ENCODE data around the gene KCNJ4.
"Not testable (repeated sequence)": the region's sequence is repeated elsewhere in the genome, so short reads cannot be mapped to it uniquely, and the experiment has no call there.

The KCNJ4 gene

DNA sequence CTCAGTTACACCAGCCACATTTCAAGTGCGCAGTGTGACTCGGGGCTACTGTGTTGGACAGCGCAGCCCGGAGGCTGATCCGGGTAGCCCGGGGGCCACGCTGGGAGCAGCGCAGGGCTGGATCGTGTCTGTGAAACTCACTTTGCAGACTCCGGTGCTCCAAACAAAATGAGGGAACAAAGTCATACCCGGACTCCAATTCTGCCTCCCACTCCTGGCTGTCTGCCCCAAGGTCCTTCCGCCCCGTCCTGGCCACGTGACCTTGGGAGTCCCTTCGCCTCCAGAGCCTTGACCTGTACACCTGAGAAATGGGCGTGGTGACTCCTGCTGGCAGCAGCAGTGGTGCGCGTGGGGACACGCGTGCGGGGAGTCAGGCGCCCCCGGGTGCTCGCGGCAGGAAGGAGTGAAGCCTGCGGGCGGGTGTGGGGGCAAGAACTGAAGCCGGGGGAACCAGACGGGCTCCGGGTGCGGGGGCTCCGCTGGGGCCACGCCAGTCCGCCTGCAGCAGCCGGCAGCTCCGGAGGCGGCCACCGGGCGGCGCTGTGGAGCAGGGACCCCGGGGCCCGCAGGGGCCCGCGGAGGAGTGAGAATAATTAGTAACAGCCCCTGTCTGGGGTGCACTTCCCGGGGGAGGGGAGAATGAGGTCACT is 42.4 kb downstream of the KCNJ4 start:
- Histone ChIP-seq H3K27ac (no peak overlapping the region), H3K4me3 (peak overlapping the region; percentile 58)
- no peak for DNase-seq (ENCODE audit: low spot score)
- TF ChIP-seq, protein P1, sequence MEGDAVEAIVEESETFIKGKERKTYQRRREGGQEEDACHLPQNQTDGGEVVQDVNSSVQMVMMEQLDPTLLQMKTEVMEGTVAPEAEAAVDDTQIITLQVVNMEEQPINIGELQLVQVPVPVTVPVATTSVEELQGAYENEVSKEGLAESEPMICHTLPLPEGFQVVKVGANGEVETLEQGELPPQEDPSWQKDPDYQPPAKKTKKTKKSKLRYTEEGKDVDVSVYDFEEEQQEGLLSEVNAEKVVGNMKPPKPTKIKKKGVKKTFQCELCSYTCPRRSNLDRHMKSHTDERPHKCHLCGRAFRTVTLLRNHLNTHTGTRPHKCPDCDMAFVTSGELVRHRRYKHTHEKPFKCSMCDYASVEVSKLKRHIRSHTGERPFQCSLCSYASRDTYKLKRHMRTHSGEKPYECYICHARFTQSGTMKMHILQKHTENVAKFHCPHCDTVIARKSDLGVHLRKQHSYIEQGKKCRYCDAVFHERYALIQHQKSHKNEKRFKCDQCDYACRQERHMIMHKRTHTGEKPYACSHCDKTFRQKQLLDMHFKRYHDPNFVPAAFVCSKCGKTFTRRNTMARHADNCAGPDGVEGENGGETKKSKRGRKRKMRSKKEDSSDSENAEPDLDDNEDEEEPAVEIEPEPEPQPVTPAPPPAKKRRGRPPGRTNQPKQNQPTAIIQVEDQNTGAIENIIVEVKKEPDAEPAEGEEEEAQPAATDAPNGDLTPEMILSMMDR (IDR thresholded peaks at IDR 0.05): peak; percentile 48

DNA sequence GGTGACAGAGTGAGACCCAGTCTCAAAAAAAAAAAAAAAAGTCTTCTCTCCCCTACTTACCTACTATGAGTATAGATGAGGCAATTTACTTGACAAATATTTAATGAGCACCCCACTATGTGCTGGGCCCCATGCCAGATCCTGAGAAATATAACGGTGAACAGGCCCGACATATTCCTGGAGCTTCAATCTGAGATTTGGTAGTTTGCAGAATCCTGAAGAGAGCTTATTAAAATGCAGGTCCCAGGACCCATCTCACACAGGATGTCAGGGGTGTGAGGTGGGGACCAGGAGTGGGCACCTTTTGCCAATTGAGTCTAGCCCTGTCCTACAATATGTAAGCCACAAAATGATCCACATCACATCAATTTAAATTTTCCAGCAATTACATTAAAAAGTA is 44.0 kb downstream of the KCNJ4 start:
- Histone ChIP-seq H3K27ac (no peak overlapping the region), H3K4me3 (no peak overlapping the region)
- no peak for DNase-seq (ENCODE audit: low spot score)
- TF ChIP-seq, protein P1 (IDR thresholded peaks at IDR 0.05): no peak

DNA sequence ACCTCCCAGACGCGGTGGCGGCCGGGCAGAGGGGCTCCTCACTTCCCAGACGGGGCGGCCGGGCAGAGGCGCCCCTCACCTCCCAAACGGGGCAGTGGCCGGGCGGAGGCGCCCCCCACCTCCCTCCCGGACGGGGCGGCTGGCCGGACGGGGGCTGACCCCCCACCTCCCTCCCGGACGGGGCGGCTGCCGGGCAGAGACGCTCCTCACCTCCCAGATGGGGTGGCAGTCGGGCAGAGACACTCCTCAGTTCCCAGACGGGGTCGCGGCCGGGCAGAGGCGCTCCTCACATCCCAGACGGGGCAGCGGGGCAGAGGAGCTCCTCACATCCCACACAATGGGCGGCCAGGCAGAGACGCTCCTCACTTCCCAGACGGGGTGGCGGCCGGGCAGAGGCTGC is 45.1 kb downstream of the KCNJ4 start:
- not testable (repeated sequence) for H3K4me3 ChIP-seq; DNase-seq (ENCODE audit: low spot score); H3K27ac ChIP-seq

DNA sequence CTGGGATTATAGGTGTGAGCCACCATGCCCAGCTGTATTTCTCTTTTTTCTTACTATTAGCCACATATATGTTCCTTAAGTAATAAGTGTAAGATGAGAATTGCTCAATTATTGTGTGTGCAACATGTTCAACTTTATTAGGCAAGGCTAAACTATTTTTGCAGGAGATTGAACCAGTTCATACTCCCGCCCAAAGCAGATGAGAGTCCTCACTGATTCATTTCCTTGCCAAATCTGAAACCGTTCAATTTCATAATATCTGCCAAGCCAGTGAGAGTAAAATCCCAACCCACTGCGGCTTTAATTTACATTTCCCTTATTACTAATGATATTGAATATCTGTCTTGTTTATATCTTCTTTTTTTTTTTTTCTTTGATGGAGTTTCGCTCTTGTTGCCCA is 48.4 kb downstream of the KCNJ4 start:
- TF ChIP-seq, protein P1 (IDR thresholded peaks at IDR 0.05): no peak
- Histone ChIP-seq H3K4me3 (no peak overlapping the region), H3K27ac (no peak overlapping the region)
- no peak for DNase-seq (ENCODE audit: low spot score)

DNA sequence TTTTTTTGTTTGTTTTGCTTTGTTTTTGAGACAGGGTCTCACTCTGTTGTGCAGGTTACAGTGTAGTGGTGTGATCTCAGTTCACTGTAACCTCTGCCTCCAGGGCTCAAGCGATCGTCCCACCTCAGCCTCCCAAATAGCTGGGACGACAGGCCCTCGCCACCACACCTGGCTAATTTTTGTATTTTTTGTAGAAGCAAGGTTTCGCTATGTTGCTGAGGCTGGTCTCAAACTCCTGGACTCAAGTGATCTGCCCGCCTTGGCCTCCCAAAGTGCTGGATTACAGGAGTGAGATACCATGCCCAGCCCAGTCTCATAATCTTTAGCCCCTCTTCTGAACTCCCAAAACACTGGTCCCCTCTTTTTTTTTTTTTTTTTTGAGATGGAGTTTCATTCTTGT is 50.6 kb downstream of the KCNJ4 start:
- TF ChIP-seq, protein P1 (IDR thresholded peaks at IDR 0.05): no peak
- no peak overlapping the region for H3K4me3 ChIP-seq
- no peak overlapping the region for H3K27ac ChIP-seq
- DNase-seq (ENCODE audit: low spot score): no peak

DNA sequence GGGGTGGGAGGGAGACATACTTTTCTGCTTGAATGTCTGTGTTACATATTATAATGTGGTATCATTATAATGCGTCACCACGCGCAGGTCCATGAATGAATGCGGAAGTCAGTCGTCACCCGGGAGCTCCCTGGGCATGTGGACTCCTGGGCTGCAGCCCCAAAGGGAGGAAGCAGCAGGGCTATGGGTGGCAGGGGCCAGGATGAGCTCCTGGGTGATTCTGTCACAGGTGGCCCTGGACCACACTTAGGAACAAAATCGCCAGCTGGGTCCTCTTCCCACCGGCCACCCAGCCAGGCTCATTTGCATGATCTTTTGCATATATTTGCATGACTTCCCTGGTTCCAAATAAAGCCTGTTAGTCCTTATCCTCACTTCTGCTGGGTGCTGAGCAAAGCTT is 51.2 kb downstream of the KCNJ4 start:
- no peak for DNase-seq (ENCODE audit: low spot score)
- no peak overlapping the region for H3K4me3 ChIP-seq
- no peak overlapping the region for H3K27ac ChIP-seq
- TF ChIP-seq, protein P1 (IDR thresholded peaks at IDR 0.05): no peak

DNA sequence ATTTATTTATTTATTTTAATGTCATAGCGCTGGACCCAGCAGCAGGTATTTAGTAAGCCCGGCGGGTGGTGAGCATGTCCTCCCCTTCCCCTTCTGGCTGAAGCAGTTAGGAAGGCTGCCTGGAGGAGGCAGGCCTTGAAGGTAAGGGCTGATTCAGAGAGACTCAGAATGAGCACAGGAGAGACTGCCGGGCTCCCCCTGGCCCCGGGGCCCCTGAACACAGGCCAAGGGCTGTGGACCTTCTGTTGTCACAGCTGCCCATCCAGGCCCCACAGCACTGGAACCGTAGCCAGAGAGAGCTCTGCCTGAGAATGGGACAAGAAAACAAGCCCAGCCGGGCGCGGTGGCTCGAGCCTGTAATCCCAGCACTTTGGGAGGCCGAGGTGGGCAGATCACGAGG is 52.8 kb downstream of the KCNJ4 start:
- no peak for DNase-seq (ENCODE audit: low spot score)
- TF ChIP-seq, protein P1 (IDR thresholded peaks at IDR 0.05): no peak
- Histone ChIP-seq H3K4me3 (no peak overlapping the region), H3K27ac (no peak overlapping the region)
